BE2C (cell line): ENCODE results near the gene CHGA.

ENCODE experiments used
- DNase-seq: peaks from one replicate; pipeline ENCODE4 v3.0.0-alpha.2; 2020
- H3K27me3 ChIP-seq: fragments of 250-450 bp; sonication (Bioruptor Pico); 2 replicates; pipeline ENCODE4 v1.5.1; 2020; ENCODE audit warnings: mild to moderate bottlenecking
- H3K36me3 ChIP-seq: fragments of 250-450 bp; sonication (Bioruptor Pico); 2 replicates; pipeline ENCODE4 v1.5.1; 2020; ENCODE audit warnings: mild to moderate bottlenecking
- H3K4me1 ChIP-seq: fragments of 250-450 bp; sonication (Bioruptor Pico); 2 replicates; pipeline ENCODE4 v1.5.1; 2020
- H3K4me3 ChIP-seq: 2 replicates; pipeline ENCODE4 v1.5.1; 2011; ENCODE audit warnings: low read depth, low read length
- H3K9me3 ChIP-seq: fragments of 250-450 bp; sonication (Bioruptor Pico); 2 replicates; pipeline ENCODE4 v1.5.1; 2020
- CTCF ChIP-seq: IDR thresholded peaks from 2 replicates; pipeline ENCODE4 v1.5.1; 2012; ENCODE audit warnings: mild to moderate bottlenecking, low read depth, low read length

CHGA gene

GRCh38 chr14:92907316-92907911 is 15.5 kb upstream of the CHGA start:
- no peak for DNase-seq
- Histone ChIP-seq H3K4me3 (peak overlapping the region; percentile 36), H3K27me3 (no peaks in the 10 kb centered on the region), H3K9me3 (no peaks in the 10 kb centered on the region), H3K4me1 (peaks cover 25% of the 10 kb centered on the region), H3K36me3 (no peaks in the 10 kb centered on the region)
- no peak for TF ChIP-seq CTCF

GRCh38 chr14:92914087-92914656 is 8.8 kb upstream of the CHGA start:
- Histone ChIP-seq H3K27me3 (no peaks in the 10 kb centered on the region), H3K9me3 (no peaks in the 10 kb centered on the region), H3K36me3 (no peaks in the 10 kb centered on the region), H3K4me3 (no peak overlapping the region), H3K4me1 (peaks cover 42% of the 10 kb centered on the region)
- no peak for DNase-seq
- no peak for TF ChIP-seq CTCF

- H3K36me3 ChIP-seq = no peaks in the 10 kb centered on the region
- DNase-seq = no peak
- no peak for TF ChIP-seq CTCF
- no peaks in the 10 kb centered on the region for H3K9me3 ChIP-seq
- peaks cover 51% of the 10 kb centered on the region for H3K4me1 ChIP-seq
- no peaks in the 10 kb centered on the region for H3K27me3 ChIP-seq
- H3K4me3 ChIP-seq = no peak overlapping the region
Measured at GRCh38 chr14:92916201-92916600, 6.7 kb upstream of the CHGA start.

- Histone ChIP-seq H3K9me3 (no peaks in the 10 kb centered on the region), H3K27me3 (no peaks in the 10 kb centered on the region), H3K4me1 (peaks cover 57% of the 10 kb centered on the region), H3K36me3 (no peaks in the 10 kb centered on the region), H3K4me3 (no peak overlapping the region)
- no peak for TF ChIP-seq CTCF
- peak; percentile 97 for DNase-seq
Measured at GRCh38 chr14:92917041-92917940, 5.7 kb upstream of the CHGA start.

- H3K9me3 ChIP-seq = no peaks in the 10 kb centered on the region
- no peak overlapping the region for H3K4me3 ChIP-seq
- DNase-seq = no peak
- no peaks in the 10 kb centered on the region for H3K27me3 ChIP-seq
- peaks cover 61% of the 10 kb centered on the region for H3K4me1 ChIP-seq
- no peak for TF ChIP-seq CTCF
- no peaks in the 10 kb centered on the region for H3K36me3 ChIP-seq
Measured at GRCh38 chr14:92917956-92918355, 5.0 kb upstream of the CHGA start.

- H3K9me3 ChIP-seq = no peaks in the 10 kb centered on the region
- no peaks in the 10 kb centered on the region for H3K27me3 ChIP-seq
- peaks cover 60% of the 10 kb centered on the region for H3K4me1 ChIP-seq
- H3K36me3 ChIP-seq = peaks cover 20% of the 10 kb centered on the region
- DNase-seq = no peak
- H3K4me3 ChIP-seq = no peak overlapping the region
- TF ChIP-seq CTCF = no peak
Measured at GRCh38 chr14:92920001-92920400, 2.9 kb upstream of the CHGA start.
